ENCODE results near the gene VWA7.
A peak's percentile ranks its signal among the peaks of the same experiment; 100 is the strongest.

DNA sequence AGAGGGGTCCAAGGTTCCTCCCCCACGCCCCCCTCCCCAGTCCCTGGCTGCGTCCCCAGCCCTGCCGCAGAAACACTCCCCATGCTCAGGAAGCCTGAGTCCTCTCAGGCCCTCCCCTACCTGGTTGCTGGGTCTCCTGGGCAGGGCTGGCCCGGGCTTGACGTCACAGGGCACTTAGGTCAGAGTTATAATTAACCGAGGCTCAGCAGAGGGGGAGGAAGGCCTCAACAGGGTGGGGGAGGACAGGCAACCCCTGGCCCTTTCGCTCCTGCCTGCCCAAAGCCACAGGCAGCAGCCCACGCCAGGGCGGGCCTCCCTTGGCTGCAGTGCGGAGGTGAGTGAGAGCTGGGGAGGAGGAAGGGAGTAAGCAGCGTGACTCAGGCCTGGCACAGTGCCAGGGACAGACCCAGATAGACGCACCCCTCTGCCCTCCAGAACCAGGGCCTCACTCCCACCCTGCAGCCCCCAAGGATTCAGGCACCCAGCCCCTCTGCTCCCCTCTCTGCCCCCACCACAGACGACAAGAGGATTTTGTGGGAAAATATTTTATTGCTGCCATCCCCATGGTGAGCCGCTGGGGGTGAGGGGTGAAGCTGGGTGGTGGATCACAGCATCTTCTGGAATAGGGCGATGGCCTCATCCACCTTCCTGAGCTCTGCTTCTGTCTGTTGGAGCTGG lies at the start of gene VWA7:
- peak; percentile 51 for TF ChIP-seq POLR2A (IDR thresholded peaks at IDR 0.05; ENCODE audit: low read length)
- TF ChIP-seq GATA1 (IDR thresholded peaks at IDR 0.05; ENCODE audit: low read depth, low read length), result no peak

Data from erythroblast (primary cell).